Neural progenitor cell (in vitro differentiated cells): ENCODE data around the gene CLDN6. TPM values are rescaled to one million over a fixed set of nuclear protein-coding genes. Genes with fewer than 3 reads are reported as not detected.

ENCODE experiments used
- DNase-seq: peaks from one replicate; pipeline ENCODE4 v3.0.0-alpha.2; 2016; ENCODE audit warnings: low spot score
- H2AFZ ChIP-seq: fragments of 200-600 bp; sonication (generic); replicated peaks from 2 replicates; pipeline ENCODE4 v1.6.1; 2016; ENCODE audit warnings: antibody characterized with exemption
- H3F3A ChIP-seq: fragments of 200-600 bp; sonication (generic); 2 replicates; pipeline ENCODE4 v1.6.1; 2016; ENCODE audit warnings: antibody characterized with exemption, low read depth
- H3K27ac ChIP-seq: fragments of 200-600 bp; sonication (generic); 2 replicates; pipeline ENCODE4 v1.5.1; 2016; ENCODE audit warnings: mild to moderate bottlenecking
- H3K27me3 ChIP-seq: fragments of 200-600 bp; sonication (generic); 2 replicates; pipeline ENCODE4 v1.6.1; 2016; ENCODE audit warnings: mild to moderate bottlenecking, moderate library complexity
- H3K36me3 ChIP-seq: fragments of 200-600 bp; sonication (generic); 2 replicates; pipeline ENCODE4 v1.5.1; 2016
- H3K4me1 ChIP-seq: fragments of 200-600 bp; sonication (generic); 2 replicates; pipeline ENCODE4 v1.6.1; 2016; ENCODE audit warnings: mixed run types
- H3K4me2 ChIP-seq: fragments of 200-600 bp; sonication (generic); 2 replicates; pipeline ENCODE4 v1.6.1; 2016
- H3K4me3 ChIP-seq: fragments of 200-600 bp; sonication (generic); 2 replicates; pipeline ENCODE4 v1.5.1; 2016
- H3K79me2 ChIP-seq: fragments of 200-600 bp; sonication (generic); 2 replicates; pipeline ENCODE4 v1.6.1; 2016; ENCODE audit warnings: low read depth
- H3K9ac ChIP-seq: fragments of 200-600 bp; sonication (generic); 2 replicates; pipeline ENCODE4 v1.6.1; 2016
- H3K9me3 ChIP-seq: fragments of 200-600 bp; sonication (generic); 2 replicates; pipeline ENCODE4 v1.5.1; 2016; ENCODE audit warnings: low read depth
- H4K20me1 ChIP-seq: fragments of 200-600 bp; sonication (generic); 2 replicates; pipeline ENCODE4 v1.6.1; 2016; ENCODE audit warnings: low read depth
- H3K27ac Mint-ChIP-seq: 3 replicates; pipeline ENCODE4 v1.8.0; 2021; ENCODE audit warnings: mixed read lengths
- H3K27me3 Mint-ChIP-seq: 2 replicates; pipeline ENCODE4 v1.8.0; 2022; ENCODE audit warnings: low read depth, mild to moderate bottlenecking, inconsistent platforms, moderate library complexity, mixed read lengths; ENCODE audit not compliant: insufficient read depth
- H3K36me3 Mint-ChIP-seq: 3 replicates; pipeline ENCODE4 v1.8.0; 2021; ENCODE audit warnings: mixed read lengths
- H3K4me1 Mint-ChIP-seq: 3 replicates; pipeline ENCODE4 v1.8.0; 2021; ENCODE audit warnings: mixed read lengths
- H3K4me3 Mint-ChIP-seq: 3 replicates; pipeline ENCODE4 v1.8.0; 2021; ENCODE audit warnings: mild to moderate bottlenecking, moderate library complexity, mixed read lengths
- H3K9me3 Mint-ChIP-seq: 3 replicates; pipeline ENCODE4 v1.8.0; 2020; ENCODE audit warnings: mixed read lengths
- CTCF ChIP-seq: fragments of 200-600 bp; sonication (generic); IDR thresholded peaks from 2 replicates; pipeline ENCODE4 v1.5.1; 2017; ENCODE audit warnings: antibody characterized with exemption, mild to moderate bottlenecking
- EZH2 ChIP-seq: fragments of 200-600 bp; sonication (generic); IDR thresholded peaks from 2 replicates; pipeline ENCODE4 v1.6.1; 2017; ENCODE audit warnings: antibody characterized with exemption, mild to moderate bottlenecking, moderate library complexity
- EZH2phosphoT487 ChIP-seq: fragments of 200-600 bp; sonication (generic); IDR thresholded peaks from 2 replicates; pipeline ENCODE4 v1.6.1; 2017; ENCODE audit warnings: antibody characterized with exemption
- total RNA-seq: library from RNA; depleted of rRNA; stranded (reverse); fragments of >200 nt; gene quantifications from 2 replicates; pipeline ENCODE4 v1.2.3, GENCODE V29; 2015; ENCODE audit warnings: low replicate concordance

The CLDN6 gene
- total RNA-seq, 1 donor from 2014 or later = 31.6 TPM

- Mint-ChIP-seq H3K4me3 (peak overlapping the region; percentile 78), H3K36me3 (no peaks in the 10 kb centered on the region), H3K27me3 (peaks cover 38% of the 10 kb centered on the region), H3K4me1 (peaks cover 16% of the 10 kb centered on the region), H3K27ac (no peak overlapping the region), H3K9me3 (peaks cover 2% of the 10 kb centered on the region)
- Histone ChIP-seq H4K20me1 (peaks cover 11% of the 10 kb centered on the region), H3K4me2 (no peak overlapping the region), H3K27ac (no peak overlapping the region), H3K79me2 (no peaks in the 10 kb centered on the region), H3K36me3 (no peaks in the 10 kb centered on the region), H3F3A (peaks cover 31% of the 10 kb centered on the region), H3K9ac (no peak overlapping the region), H3K9me3 (no peaks in the 10 kb centered on the region), H3K4me3 (no peak overlapping the region), H2AFZ (no peak overlapping the region), H3K4me1 (peaks cover 18% of the 10 kb centered on the region), H3K27me3 (peaks cover 42% of the 10 kb centered on the region)
- TF ChIP-seq EZH2phosphoT487 (no peak), CTCF (peak; percentile 57), EZH2 (no peak)
- DNase-seq = peak; percentile 99
Observed at GRCh38 chr16:3003582-3004270, 14.3 kb downstream of the CLDN6 start.

GRCh38 chr16:3001316-3001715 is 16.7 kb downstream of the CLDN6 start:
- Mint-ChIP-seq H3K27ac (no peak overlapping the region), H3K4me1 (peaks cover 4% of the 10 kb centered on the region), H3K4me3 (no peak overlapping the region), H3K27me3 (peaks cover 18% of the 10 kb centered on the region), H3K9me3 (peaks cover 2% of the 10 kb centered on the region), H3K36me3 (no peaks in the 10 kb centered on the region)
- Histone ChIP-seq H3F3A (peaks cover 15% of the 10 kb centered on the region), H3K36me3 (no peaks in the 10 kb centered on the region), H3K27me3 (peaks cover 18% of the 10 kb centered on the region), H3K4me3 (no peak overlapping the region), H3K9me3 (no peaks in the 10 kb centered on the region), H2AFZ (no peak overlapping the region), H3K9ac (no peak overlapping the region), H3K27ac (no peak overlapping the region), H4K20me1 (peaks cover 11% of the 10 kb centered on the region), H3K4me2 (no peak overlapping the region), H3K4me1 (no peaks in the 10 kb centered on the region), H3K79me2 (no peaks in the 10 kb centered on the region)
- DNase-seq = peak; percentile 54
- TF ChIP-seq EZH2 = no peak
- TF ChIP-seq CTCF = no peak
- TF ChIP-seq EZH2phosphoT487 = no peak

- no peak overlapping the region for H3K4me2 ChIP-seq
- Mint-ChIP-seq H3K4me1 (peaks cover 4% of the 10 kb centered on the region), H3K36me3 (no peaks in the 10 kb centered on the region), H3K4me3 (no peak overlapping the region), H3K27me3 (peaks cover 11% of the 10 kb centered on the region), H3K27ac (no peak overlapping the region), H3K9me3 (peaks cover 2% of the 10 kb centered on the region)
- H3K79me2 ChIP-seq = no peaks in the 10 kb centered on the region
- no peak overlapping the region for H3K4me3 ChIP-seq
- H2AFZ ChIP-seq = no peak overlapping the region
- peaks cover 10% of the 10 kb centered on the region for H3K27me3 ChIP-seq
- peaks cover 9% of the 10 kb centered on the region for H3F3A ChIP-seq
- H3K27ac ChIP-seq = no peak overlapping the region
- no peaks in the 10 kb centered on the region for H3K4me1 ChIP-seq
- no peak overlapping the region for H3K9ac ChIP-seq
- no peaks in the 10 kb centered on the region for H3K36me3 ChIP-seq
- no peak for DNase-seq
- TF ChIP-seq CTCF (no peak), EZH2 (no peak), EZH2phosphoT487 (no peak)
- H3K9me3 ChIP-seq = no peaks in the 10 kb centered on the region
- peaks cover 8% of the 10 kb centered on the region for H4K20me1 ChIP-seq
Observed at GRCh38 chr16:3000540-3000939, 17.4 kb downstream of the CLDN6 start.
